Lower lobe of right lung (tissue), 2 donors: ENCODE results near the gene UGT3A2. TPM values are rescaled to one million over a fixed set of nuclear protein-coding genes. Genes with fewer than 3 reads are reported as not detected.
A peak's percentile ranks its signal among the peaks of the same experiment; 100 is the strongest.

Experiments used
- ATAC-seq, 2 donors: fragments of 200-7000 bp; cut with Tn5 transposase; one replicate each; pipeline ENCODE4 v1.9.1; 2020 to 2022; ENCODE audit warnings: mild to moderate bottlenecking in 2 of 2, moderate library complexity in 2 of 2
- DNase-seq: peaks from one replicate; pipeline ENCODE4 v3.0.0-alpha.2; 2020
- H3K27ac ChIP-seq: fragments of 200-600 bp; one replicate; pipeline ENCODE4 v1.8.0; 2022
- H3K27me3 ChIP-seq: fragments of 200-600 bp; one replicate; pipeline ENCODE4 v1.8.0; 2022; ENCODE audit warnings: low read depth
- H3K36me3 ChIP-seq: fragments of 200-600 bp; one replicate; pipeline ENCODE4 v1.8.0; 2022; ENCODE audit warnings: mild to moderate bottlenecking
- H3K4me1 ChIP-seq: fragments of 200-600 bp; one replicate; pipeline ENCODE4 v1.8.0; 2022
- H3K4me3 ChIP-seq: fragments of 200-600 bp; one replicate; pipeline ENCODE4 v1.8.0; 2022; ENCODE audit warnings: mild to moderate bottlenecking
- H3K9me3 ChIP-seq: fragments of 200-600 bp; one replicate; pipeline ENCODE4 v1.8.0; 2022
- intact Hi-C: fragments of 100-400 bp; cut with DNase I; formaldehyde crosslinking; loops from one replicate; pipeline ENCODE4 v1.11.0; 2022
- long read RNA-seq: library from polyadenylated mRNA; unstranded; transcript quantifications from one replicate; pipeline ENCODE4 v2.0.0, GENCODE V29; 2021
- total RNA-seq: library from RNA; stranded (reverse); fragmentation: NEBNext Ultra II Directional; extraction: Animal tissue kit (Norgen Biotek cat#: 25700); gene quantifications from one replicate; pipeline ENCODE4 v1.2.1, GENCODE V29; 2021
- TF ChIP-seq, protein P1 (sequence below): fragments of 200-600 bp; IDR thresholded peaks from one replicate; pipeline ENCODE4 v1.8.0; 2022; ENCODE audit warnings: antibody characterized with exemption, mild to moderate bottlenecking
- donor health status: DM: no; HTN: yes; CAD: no; lungs with severe emphysema.

The UGT3A2 gene, protein sequence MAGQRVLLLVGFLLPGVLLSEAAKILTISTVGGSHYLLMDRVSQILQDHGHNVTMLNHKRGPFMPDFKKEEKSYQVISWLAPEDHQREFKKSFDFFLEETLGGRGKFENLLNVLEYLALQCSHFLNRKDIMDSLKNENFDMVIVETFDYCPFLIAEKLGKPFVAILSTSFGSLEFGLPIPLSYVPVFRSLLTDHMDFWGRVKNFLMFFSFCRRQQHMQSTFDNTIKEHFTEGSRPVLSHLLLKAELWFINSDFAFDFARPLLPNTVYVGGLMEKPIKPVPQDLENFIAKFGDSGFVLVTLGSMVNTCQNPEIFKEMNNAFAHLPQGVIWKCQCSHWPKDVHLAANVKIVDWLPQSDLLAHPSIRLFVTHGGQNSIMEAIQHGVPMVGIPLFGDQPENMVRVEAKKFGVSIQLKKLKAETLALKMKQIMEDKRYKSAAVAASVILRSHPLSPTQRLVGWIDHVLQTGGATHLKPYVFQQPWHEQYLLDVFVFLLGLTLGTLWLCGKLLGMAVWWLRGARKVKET
- not detected for total RNA-seq
- long read RNA-seq: 0 reads

DNA sequence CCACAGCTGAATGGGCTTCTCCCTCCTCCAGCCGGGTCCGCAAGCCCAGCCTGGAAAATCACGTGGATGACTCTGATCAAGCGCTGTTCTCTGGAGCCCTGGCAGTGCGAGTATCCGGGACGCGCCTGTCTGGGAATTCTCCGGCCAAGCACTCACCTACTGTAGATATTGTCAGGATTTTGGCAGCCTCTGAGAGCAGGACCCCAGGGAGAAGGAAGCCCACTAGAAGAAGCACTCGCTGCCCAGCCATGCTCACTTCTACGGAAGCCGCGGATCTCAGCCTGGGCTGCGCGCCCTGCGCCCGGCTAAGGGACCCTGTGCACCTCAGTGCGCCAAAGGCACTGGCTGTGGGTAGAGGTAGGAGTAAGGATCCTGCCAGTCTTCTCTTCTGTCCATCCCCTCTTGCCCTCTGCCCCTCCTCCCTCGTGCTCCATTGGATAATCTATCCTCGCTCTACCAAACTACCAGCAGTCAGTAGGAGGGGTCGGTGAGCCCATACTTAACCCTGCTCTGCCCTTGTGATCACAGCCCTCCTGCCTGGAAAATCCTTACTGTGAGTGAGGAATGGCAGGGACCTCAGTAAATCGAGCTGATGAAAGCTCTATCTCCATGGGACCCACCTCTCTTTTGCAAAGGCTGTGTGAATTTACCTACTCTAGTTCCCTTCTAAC, at the start of gene UGT3A2:
TSS of gene UGT3A2 (minus strand) at position 343 of the 671 bp plus-strand sequence. CDS start at position 250, 93 bp downstream.
- ATAC-seq: peak; percentile 26 to 35
- no peaks in the 10 kb centered on the region for H3K9me3 ChIP-seq
- H3K27me3 ChIP-seq: peaks cover 18% of the 10 kb centered on the region
- DNase-seq: no peak
- TF ChIP-seq, protein P1, sequence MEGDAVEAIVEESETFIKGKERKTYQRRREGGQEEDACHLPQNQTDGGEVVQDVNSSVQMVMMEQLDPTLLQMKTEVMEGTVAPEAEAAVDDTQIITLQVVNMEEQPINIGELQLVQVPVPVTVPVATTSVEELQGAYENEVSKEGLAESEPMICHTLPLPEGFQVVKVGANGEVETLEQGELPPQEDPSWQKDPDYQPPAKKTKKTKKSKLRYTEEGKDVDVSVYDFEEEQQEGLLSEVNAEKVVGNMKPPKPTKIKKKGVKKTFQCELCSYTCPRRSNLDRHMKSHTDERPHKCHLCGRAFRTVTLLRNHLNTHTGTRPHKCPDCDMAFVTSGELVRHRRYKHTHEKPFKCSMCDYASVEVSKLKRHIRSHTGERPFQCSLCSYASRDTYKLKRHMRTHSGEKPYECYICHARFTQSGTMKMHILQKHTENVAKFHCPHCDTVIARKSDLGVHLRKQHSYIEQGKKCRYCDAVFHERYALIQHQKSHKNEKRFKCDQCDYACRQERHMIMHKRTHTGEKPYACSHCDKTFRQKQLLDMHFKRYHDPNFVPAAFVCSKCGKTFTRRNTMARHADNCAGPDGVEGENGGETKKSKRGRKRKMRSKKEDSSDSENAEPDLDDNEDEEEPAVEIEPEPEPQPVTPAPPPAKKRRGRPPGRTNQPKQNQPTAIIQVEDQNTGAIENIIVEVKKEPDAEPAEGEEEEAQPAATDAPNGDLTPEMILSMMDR: no peak
- no peak within 1 kb of the TSS for H3K4me3 ChIP-seq
- no peak within 1 kb of the TSS for H3K27ac ChIP-seq
- no peaks in the 10 kb centered on the region for H3K4me1 ChIP-seq
- H3K36me3 ChIP-seq: no peaks in the 10 kb centered on the region
- intact Hi-C loops: no loop called here

DNA sequence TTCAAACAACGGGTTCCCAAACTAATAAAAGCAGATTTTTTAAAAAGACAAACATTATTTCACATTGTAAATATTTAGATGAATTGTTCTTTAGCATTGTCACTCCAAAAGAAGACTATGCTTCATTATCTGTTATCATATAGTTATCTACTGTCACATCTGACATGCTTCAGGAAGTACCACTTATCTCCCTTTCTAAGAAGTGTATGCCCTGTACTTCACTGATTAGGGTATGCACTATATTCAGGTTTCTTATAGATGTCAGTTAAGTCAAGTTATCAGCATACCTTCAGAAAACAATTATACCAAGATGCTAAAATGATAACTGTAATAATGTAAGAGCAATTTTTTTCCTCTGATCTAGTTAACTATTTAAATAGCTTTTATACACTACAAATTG, 44.6 kb upstream of the UGT3A2 start:
- Histone ChIP-seq H3K4me1 (no peaks in the 10 kb centered on the region), H3K4me3 (no peak overlapping the region), H3K27ac (no peak overlapping the region), H3K9me3 (no peaks in the 10 kb centered on the region), H3K36me3 (peaks cover 58% of the 10 kb centered on the region), H3K27me3 (no peaks in the 10 kb centered on the region)
- intact Hi-C loops: no loop called here
- TF ChIP-seq, protein P1: no peak
- DNase-seq: no peak
- no peak for ATAC-seq

DNA sequence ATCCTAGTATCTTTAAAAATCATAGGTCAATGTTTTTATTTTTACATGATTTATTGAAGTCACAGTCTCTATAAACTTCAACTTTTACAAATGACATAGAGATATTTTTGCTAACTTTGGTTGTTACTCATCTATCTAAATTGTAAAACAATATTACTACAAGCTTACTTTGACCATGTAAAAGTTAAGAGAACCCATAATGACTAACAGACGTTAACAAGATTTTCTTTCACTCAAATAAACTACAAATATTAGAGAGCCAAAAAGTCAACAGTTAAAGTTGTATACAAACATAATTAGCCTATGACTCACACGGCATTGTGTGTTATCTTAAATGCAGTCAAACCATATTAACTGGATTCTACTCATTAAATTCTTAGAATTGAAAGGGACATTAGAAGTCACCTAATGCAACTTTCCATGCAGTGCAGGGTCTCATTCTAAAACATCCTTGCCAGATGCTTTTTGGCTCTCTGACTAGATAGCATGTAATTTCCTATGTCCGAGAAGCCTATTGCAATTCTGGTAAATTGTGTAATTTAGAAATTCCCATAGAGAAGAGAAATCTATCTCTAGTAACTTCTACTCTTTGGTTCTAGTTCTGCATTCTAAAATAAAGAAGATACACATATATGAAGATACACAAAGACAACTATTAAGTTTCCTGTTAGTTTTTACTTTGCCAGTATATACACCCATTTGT, 42.2 kb upstream of the UGT3A2 start:
- TF ChIP-seq, protein P1: no peak
- Histone ChIP-seq H3K27me3 (no peaks in the 10 kb centered on the region), H3K4me3 (no peak overlapping the region), H3K9me3 (no peaks in the 10 kb centered on the region), H3K4me1 (no peaks in the 10 kb centered on the region), H3K36me3 (peaks cover 55% of the 10 kb centered on the region), H3K27ac (no peak overlapping the region)
- DNase-seq (no peak), ATAC-seq (no peak)
- intact Hi-C loops: no loop called here

DNA sequence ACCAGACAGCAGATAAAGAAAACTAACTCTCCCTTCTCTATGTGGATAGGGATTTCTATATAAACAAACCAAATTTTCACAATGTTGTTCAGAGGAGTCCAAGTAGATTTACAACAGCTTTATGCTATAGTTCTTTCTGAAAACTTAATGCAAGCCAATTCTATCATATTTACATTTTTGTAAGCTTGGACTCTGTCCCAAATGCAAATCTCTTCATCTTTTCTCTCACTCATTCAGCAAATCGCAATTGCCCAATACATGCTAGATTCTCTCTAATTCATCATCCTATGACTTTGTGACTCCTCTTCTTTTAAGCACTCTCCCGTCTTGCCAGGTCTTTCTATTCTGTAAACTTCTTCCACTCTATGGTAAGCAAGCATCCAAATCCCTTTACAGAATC, 39.1 kb upstream of the UGT3A2 start:
- TF ChIP-seq, protein P1: no peak
- no peaks in the 10 kb centered on the region for H3K9me3 ChIP-seq
- no peak overlapping the region for H3K27ac ChIP-seq
- DNase-seq (no peak), ATAC-seq (no peak)
- intact Hi-C loops: no loop called here
- no peaks in the 10 kb centered on the region for H3K27me3 ChIP-seq
- no peaks in the 10 kb centered on the region for H3K4me1 ChIP-seq
- H3K36me3 ChIP-seq: peaks cover 54% of the 10 kb centered on the region
- H3K4me3 ChIP-seq: no peak overlapping the region

DNA sequence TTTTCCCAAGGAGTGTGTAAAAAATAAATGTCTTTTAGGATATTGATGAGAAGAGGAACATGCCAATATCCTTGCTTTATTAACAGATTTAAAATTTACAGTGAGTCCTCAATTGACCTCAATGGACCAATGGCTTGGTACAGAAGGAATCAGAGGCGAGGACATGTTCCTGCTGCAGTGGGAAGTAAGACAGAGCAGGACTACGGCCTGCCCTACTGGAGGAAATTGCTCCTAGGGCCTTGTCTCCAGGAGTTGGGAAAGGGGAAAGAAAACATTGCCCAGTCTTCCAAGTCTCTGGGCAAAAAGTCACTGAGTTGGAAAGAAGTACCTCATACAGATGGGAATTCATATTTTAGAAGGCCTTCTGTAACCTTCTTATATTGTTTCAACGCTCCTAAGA, 33.1 kb upstream of the UGT3A2 start:
- Histone ChIP-seq H3K4me1 (no peaks in the 10 kb centered on the region), H3K4me3 (no peak overlapping the region), H3K27ac (no peak overlapping the region), H3K9me3 (no peaks in the 10 kb centered on the region), H3K36me3 (peaks cover 22% of the 10 kb centered on the region), H3K27me3 (no peaks in the 10 kb centered on the region)
- intact Hi-C loops: no loop called here
- TF ChIP-seq, protein P1: no peak
- DNase-seq: no peak
- ATAC-seq: no peak
